ENCODE results near the gene GDPD3. TPM values are rescaled to one million over a fixed set of nuclear protein-coding genes. Genes with fewer than 3 reads are reported as not detected.
A peak's percentile ranks its signal among the peaks of the same experiment; 100 is the strongest.

GDPD3 gene
- total and polyA plus RNA-seq, 2 of the 13 experiments (the other 11 are each of a cell fraction or from before 2014, with no cell fraction given) = 18.7 to 20.6 TPM

DNA sequence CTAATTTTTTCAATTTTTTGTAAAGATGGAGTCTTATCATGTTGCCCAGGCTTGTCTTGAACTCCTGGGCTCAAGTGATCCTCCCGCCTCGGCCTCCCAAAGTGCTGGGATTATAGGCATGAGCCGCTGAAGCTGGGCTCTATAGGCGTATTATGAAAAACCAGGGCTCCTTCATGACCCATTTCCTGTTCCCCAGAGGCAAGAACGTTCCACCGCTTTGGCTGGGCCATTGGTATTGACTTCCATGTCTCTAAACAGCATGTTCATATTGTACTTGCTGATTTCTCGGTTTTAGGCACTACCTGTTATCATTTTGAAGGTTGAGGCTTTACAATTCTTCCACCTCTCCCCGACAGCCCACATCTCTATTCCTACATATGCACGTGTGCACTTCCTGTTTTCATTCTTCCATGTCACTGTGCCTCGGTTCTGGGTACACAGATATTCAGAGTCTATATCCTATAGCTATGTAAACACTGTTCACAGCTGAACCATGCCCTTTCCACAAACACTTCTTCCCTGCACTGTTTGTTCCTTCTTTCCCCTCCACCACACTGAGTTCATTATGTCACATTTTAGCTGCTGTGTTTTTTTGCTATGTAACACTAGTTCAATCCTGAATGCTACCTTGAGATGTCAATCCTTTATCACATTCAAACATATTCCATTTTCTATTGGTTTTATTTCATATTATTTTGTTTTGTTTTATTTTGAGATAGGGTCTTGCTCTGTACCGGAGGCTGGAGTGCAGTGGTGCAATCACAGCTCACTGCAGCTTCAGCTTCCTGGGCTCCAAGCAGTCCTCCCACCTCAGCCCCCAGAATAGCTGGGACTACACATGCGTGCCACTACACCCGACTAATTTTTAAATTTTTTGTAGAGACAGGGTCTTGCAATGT, 26.5 kb upstream of the GDPD3 start (continued):
- TF ChIP-seq, protein P1, sequence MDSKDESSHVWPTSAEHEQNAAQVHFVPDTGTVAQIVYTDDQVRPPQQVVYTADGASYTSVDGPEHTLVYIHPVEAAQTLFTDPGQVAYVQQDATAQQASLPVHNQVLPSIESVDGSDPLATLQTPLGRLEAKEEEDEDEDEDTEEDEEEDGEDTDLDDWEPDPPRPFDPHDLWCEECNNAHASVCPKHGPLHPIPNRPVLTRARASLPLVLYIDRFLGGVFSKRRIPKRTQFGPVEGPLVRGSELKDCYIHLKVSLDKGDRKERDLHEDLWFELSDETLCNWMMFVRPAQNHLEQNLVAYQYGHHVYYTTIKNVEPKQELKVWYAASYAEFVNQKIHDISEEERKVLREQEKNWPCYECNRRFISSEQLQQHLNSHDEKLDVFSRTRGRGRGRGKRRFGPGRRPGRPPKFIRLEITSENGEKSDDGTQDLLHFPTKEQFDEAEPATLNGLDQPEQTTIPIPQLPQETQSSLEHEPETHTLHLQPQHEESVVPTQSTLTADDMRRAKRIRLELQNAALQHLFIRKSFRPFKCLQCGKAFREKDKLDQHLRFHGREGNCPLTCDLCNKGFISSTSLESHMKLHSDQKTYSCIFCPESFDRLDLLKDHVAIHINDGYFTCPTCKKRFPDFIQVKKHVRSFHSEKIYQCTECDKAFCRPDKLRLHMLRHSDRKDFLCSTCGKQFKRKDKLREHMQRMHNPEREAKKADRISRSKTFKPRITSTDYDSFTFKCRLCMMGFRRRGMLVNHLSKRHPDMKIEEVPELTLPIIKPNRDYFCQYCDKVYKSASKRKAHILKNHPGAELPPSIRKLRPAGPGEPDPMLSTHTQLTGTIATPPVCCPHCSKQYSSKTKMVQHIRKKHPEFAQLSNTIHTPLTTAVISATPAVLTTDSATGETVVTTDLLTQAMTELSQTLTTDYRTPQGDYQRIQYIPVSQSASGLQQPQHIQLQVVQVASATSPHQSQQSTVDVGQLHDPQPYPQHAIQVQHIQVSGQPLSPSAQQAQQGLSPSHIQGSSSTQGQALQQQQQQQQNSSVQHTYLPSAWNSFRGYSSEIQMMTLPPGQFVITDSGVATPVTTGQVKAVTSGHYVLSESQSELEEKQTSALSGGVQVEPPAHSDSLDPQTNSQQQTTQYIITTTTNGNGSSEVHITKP (CRISPR knock-in tag; IDR thresholded peaks at IDR 0.05; ENCODE audit: low read depth) = peak; percentile 81
- TF ChIP-seq NFE2L2 (IDR thresholded peaks at IDR 0.05; ENCODE audit: low read length) (no peak), IKZF4 (CRISPR knock-in tag; IDR thresholded peaks at IDR 0.05; ENCODE audit: borderline replicate concordance, low read depth, not compliant biosample characterization) (no peak), ATAD3A (CRISPR knock-in tag; IDR thresholded peaks at IDR 0.05) (no peak), TOE1 (CRISPR knock-in tag; IDR thresholded peaks at IDR 0.05) (no peak), ZNF768 (CRISPR knock-in tag; IDR thresholded peaks at IDR 0.05) (no peak)
- TF ChIP-seq, protein P2, sequence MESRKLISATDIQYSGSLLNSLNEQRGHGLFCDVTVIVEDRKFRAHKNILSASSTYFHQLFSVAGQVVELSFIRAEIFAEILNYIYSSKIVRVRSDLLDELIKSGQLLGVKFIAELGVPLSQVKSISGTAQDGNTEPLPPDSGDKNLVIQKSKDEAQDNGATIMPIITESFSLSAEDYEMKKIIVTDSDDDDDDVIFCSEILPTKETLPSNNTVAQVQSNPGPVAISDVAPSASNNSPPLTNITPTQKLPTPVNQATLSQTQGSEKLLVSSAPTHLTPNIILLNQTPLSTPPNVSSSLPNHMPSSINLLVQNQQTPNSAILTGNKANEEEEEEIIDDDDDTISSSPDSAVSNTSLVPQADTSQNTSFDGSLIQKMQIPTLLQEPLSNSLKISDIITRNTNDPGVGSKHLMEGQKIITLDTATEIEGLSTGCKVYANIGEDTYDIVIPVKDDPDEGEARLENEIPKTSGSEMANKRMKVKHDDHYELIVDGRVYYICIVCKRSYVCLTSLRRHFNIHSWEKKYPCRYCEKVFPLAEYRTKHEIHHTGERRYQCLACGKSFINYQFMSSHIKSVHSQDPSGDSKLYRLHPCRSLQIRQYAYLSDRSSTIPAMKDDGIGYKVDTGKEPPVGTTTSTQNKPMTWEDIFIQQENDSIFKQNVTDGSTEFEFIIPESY (CRISPR knock-in tag; IDR thresholded peaks at IDR 0.05) = peak; percentile 65; the same call in 1 of the 2 replicates
- TF ChIP-seq, protein P3, sequence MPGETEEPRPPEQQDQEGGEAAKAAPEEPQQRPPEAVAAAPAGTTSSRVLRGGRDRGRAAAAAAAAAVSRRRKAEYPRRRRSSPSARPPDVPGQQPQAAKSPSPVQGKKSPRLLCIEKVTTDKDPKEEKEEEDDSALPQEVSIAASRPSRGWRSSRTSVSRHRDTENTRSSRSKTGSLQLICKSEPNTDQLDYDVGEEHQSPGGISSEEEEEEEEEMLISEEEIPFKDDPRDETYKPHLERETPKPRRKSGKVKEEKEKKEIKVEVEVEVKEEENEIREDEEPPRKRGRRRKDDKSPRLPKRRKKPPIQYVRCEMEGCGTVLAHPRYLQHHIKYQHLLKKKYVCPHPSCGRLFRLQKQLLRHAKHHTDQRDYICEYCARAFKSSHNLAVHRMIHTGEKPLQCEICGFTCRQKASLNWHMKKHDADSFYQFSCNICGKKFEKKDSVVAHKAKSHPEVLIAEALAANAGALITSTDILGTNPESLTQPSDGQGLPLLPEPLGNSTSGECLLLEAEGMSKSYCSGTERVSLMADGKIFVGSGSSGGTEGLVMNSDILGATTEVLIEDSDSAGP (CRISPR knock-in tag; IDR thresholded peaks at IDR 0.05; ENCODE audit: borderline replicate concordance) = no peak
- TF ChIP-seq, protein P4, sequence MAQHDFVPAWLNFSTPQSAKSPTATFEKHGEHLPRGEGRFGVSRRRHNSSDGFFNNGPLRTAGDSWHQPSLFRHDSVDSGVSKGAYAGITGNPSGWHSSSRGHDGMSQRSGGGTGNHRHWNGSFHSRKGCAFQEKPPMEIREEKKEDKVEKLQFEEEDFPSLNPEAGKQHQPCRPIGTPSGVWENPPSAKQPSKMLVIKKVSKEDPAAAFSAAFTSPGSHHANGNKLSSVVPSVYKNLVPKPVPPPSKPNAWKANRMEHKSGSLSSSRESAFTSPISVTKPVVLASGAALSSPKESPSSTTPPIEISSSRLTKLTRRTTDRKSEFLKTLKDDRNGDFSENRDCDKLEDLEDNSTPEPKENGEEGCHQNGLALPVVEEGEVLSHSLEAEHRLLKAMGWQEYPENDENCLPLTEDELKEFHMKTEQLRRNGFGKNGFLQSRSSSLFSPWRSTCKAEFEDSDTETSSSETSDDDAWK (CRISPR knock-in tag; IDR thresholded peaks at IDR 0.05) = no peak
- TF ChIP-seq, protein P5, sequence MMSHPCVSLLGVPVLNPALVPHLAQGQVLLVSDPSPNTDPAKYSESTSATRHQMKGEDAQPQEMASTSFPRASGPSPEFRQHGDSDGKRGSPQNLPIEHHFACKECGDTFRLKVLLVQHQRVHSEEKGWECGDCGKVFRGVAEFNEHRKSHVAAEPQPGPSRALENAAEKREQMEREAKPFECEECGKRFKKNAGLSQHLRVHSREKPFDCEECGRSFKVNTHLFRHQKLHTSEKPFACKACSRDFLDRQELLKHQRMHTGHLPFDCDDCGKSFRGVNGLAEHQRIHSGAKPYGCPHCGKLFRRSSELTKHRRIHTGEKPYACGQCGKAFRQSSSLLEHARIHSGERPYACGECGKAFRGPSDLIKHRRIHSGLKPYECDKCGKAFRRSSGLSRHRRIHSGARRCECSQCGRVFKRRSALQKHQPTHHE (CRISPR knock-in tag; IDR thresholded peaks at IDR 0.05; ENCODE audit: borderline replicate concordance) = no peak
- TF ChIP-seq, protein P6, sequence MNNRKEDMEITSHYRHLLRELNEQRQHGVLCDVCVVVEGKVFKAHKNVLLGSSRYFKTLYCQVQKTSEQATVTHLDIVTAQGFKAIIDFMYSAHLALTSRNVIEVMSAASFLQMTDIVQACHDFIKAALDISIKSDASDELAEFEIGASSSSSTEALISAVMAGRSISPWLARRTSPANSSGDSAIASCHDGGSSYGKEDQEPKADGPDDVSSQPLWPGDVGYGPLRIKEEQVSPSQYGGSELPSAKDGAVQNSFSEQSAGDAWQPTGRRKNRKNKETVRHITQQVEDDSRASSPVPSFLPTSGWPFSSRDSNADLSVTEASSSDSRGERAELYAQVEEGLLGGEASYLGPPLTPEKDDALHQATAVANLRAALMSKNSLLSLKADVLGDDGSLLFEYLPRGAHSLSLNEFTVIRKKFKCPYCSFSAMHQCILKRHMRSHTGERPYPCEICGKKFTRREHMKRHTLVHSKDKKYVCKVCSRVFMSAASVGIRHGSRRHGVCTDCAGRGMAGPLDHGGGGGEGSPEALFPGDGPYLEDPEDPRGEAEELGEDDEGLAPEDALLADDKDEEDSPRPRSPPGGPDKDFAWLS (CRISPR knock-in tag; IDR thresholded peaks at IDR 0.05; ENCODE audit: borderline replicate concordance) = no peak

Data from HepG2 (cell line).